Measurements from ENCODE around the gene LPIN2. TPM values are rescaled to one million over a fixed set of nuclear protein-coding genes. Genes with fewer than 3 reads are reported as not detected.

The LPIN2 gene
- total and polyA plus RNA-seq, 2 experiments from 2014 or later, result 19.5 to 33.9 TPM

- Histone ChIP-seq H3K4me2 (ENCODE audit: unreplicated experiment) (no peak overlapping the region), H3K4me3 (no peak overlapping the region), H3K4me1 (ENCODE audit: insufficient read depth) (peaks cover 23% of the 10 kb centered on the region), H3K9me3 (ENCODE audit: low read depth) (no peaks in the 10 kb centered on the region), H3K36me3 (ENCODE audit: low read depth) (no peaks in the 10 kb centered on the region), H4K20me1 (ENCODE audit: insufficient read depth) (no peaks in the 10 kb centered on the region), H2AFZ (0 out of 2 replicates have a peak overlapping the region, but pooled peaks have one; percentile 49), H3F3A (ENCODE audit: insufficient read depth) (peaks cover 29% of the 10 kb centered on the region), H3K27ac (no peak overlapping the region), H3K9ac (no peak overlapping the region), H3K27me3 (replicated peaks; ENCODE audit: insufficient read depth) (no peaks in the 10 kb centered on the region), H3K79me2 (ENCODE audit: insufficient read depth) (peaks cover 7% of the 10 kb centered on the region), H3K9me2 (ENCODE audit: insufficient read depth) (no peaks in the 10 kb centered on the region)
- no peak for TF ChIP-seq EZH2phosphoT487 (IDR thresholded peaks at IDR 0.05; ENCODE audit: insufficient read depth, low read depth)
- TF ChIP-seq EZH2 (IDR thresholded peaks at IDR 0.05; ENCODE audit: insufficient read depth, poor library complexity, severe bottlenecking), result no peak
- WGBS, 2 experiments (ENCODE audit: low coverage in 1 of 2, low lambda C conversion rate in 2 of 2, missing lambda C conversion rate in 2 of 2), result 96% methylated on average over 3 of the region's 3 CpGs
- no peak for DNase-seq
- in situ Hi-C loops (cut with MboI), result no loop called here
Observed at GRCh38 chr18:3016585-3017297, 3.8 kb upstream of the LPIN2 start.

- Histone ChIP-seq H3K4me3 (no peak overlapping the region), H2AFZ (no peak overlapping the region), H3K4me2 (ENCODE audit: unreplicated experiment) (no peak overlapping the region), H3K79me2 (ENCODE audit: insufficient read depth) (peaks cover 16% of the 10 kb centered on the region), H3K9ac (no peak overlapping the region), H4K20me1 (ENCODE audit: insufficient read depth) (no peaks in the 10 kb centered on the region), H3K27ac (no peak overlapping the region; the same call in 1 of the 2 replicates), H3F3A (ENCODE audit: insufficient read depth) (peaks cover 29% of the 10 kb centered on the region), H3K36me3 (ENCODE audit: low read depth) (no peaks in the 10 kb centered on the region), H3K9me3 (ENCODE audit: low read depth) (no peaks in the 10 kb centered on the region), H3K27me3 (replicated peaks; ENCODE audit: insufficient read depth) (no peaks in the 10 kb centered on the region), H3K4me1 (ENCODE audit: insufficient read depth) (peaks cover 30% of the 10 kb centered on the region), H3K9me2 (ENCODE audit: insufficient read depth) (no peaks in the 10 kb centered on the region)
- WGBS, 2 experiments (ENCODE audit: low coverage in 1 of 2, low lambda C conversion rate in 2 of 2, missing lambda C conversion rate in 2 of 2), result 91 to 92% methylated on average over 4 of the region's 4 CpGs
- DNase-seq, result no peak
- in situ Hi-C loops (cut with MboI), result no loop called here
- TF ChIP-seq EZH2phosphoT487 (IDR thresholded peaks at IDR 0.05; ENCODE audit: insufficient read depth, low read depth) (no peak), EZH2 (IDR thresholded peaks at IDR 0.05; ENCODE audit: insufficient read depth, poor library complexity, severe bottlenecking) (no peak)
Observed at GRCh38 chr18:3015851-3016250, 2.9 kb upstream of the LPIN2 start.

DNA sequence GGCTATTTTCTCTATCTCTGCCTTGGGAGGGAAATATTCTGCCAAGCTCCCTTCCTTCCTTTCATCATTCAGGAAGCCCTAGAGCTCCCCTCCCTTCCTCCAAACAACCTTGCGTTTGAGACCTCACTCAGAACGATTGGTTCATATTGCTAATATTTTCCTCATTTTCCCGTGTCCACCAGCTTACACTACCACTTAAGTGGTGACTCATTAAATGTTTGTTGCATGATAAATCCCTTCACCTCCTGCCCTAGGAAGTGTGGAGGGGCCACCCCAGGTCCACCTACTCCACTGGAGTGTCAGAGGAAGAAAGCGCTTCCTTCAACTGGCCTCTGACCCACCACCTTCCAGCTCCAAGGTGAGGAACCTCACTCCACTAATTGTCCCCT lies 2.3 kb upstream of the LPIN2 start:
- Histone ChIP-seq H3K9ac (peak overlapping the region; percentile 68), H3K79me2 (ENCODE audit: insufficient read depth) (peaks cover 22% of the 10 kb centered on the region), H3K9me3 (ENCODE audit: low read depth) (no peaks in the 10 kb centered on the region), H3K27ac (peak overlapping the region; percentile 88), H3K4me2 (ENCODE audit: unreplicated experiment) (peak overlapping the region; percentile 69), H3K9me2 (ENCODE audit: insufficient read depth) (no peaks in the 10 kb centered on the region), H3K36me3 (ENCODE audit: low read depth) (no peaks in the 10 kb centered on the region), H2AFZ (peak overlapping the region; percentile 83), H3F3A (ENCODE audit: insufficient read depth) (peaks cover 29% of the 10 kb centered on the region), H3K4me3 (peak overlapping the region; percentile 20; the same call in 1 of the 2 replicates), H4K20me1 (ENCODE audit: insufficient read depth) (no peaks in the 10 kb centered on the region), H3K27me3 (replicated peaks; ENCODE audit: insufficient read depth) (no peaks in the 10 kb centered on the region), H3K4me1 (ENCODE audit: insufficient read depth) (peaks cover 30% of the 10 kb centered on the region)
- in situ Hi-C loops (cut with MboI), result no loop called here
- WGBS, 2 experiments (ENCODE audit: low coverage in 1 of 2, low lambda C conversion rate in 2 of 2, missing lambda C conversion rate in 2 of 2), result 17 to 18% methylated on average over 4 of the region's 4 CpGs
- peak; percentile 89 for DNase-seq
- TF ChIP-seq EZH2phosphoT487 (IDR thresholded peaks at IDR 0.05; ENCODE audit: insufficient read depth, low read depth) (no peak), EZH2 (IDR thresholded peaks at IDR 0.05; ENCODE audit: insufficient read depth, poor library complexity, severe bottlenecking) (no peak)

DNA sequence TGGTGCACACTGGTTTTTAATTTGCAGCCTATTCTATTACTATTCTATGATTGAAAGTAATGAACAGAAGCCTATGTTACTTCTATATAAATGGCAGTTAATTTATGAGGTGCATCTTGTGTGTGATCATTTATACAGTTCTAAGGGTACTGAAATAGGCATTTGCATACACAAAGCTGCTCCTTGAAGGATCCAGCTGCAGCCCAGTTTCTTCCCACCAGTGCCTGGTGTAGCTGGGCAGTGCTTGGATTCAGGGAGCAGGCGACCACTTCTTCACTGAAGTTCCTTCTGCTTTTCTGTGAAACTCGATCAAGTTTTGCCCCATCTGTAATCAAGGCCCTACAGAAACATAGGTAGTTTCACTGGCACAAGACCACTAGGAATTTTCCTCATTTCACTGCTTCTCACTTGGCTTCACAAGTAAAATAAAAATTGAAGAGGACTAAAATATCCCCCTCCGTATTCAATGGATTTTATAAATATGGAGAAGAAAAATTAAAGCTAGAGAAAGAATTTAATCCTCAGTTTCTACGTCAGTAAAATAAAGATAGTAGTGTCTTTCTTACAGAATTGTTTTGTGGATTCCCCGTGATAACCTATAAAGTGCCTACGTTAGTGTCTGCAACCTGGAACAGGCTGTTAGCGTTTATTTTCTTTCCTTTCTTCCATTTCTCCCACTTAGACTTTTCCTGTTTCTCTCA lies 1.7 kb upstream of the LPIN2 start:
- no peaks in the 10 kb centered on the region for H4K20me1 ChIP-seq (ENCODE audit: insufficient read depth)
- H3K9me2 ChIP-seq (ENCODE audit: insufficient read depth), result no peaks in the 10 kb centered on the region
- H2AFZ ChIP-seq, result peak overlapping the region; percentile 83
- H3K4me3 ChIP-seq, result peak overlapping the region; percentile 20; the same call in 1 of the 2 replicates
- peaks cover 30% of the 10 kb centered on the region for H3K4me1 ChIP-seq (ENCODE audit: insufficient read depth)
- peak; percentile 48 for DNase-seq
- peaks cover 28% of the 10 kb centered on the region for H3K79me2 ChIP-seq (ENCODE audit: insufficient read depth)
- no peaks in the 10 kb centered on the region for H3K36me3 ChIP-seq (ENCODE audit: low read depth)
- peak overlapping the region; percentile 68 for H3K9ac ChIP-seq
- WGBS, 2 experiments (ENCODE audit: low coverage in 1 of 2, low lambda C conversion rate in 2 of 2, missing lambda C conversion rate in 2 of 2), result 38 to 41% methylated on average over 7 of the region's 7 CpGs
- H3K27ac ChIP-seq, result peak overlapping the region; percentile 88
- peaks cover 29% of the 10 kb centered on the region for H3F3A ChIP-seq (ENCODE audit: insufficient read depth)
- H3K27me3 ChIP-seq (replicated peaks; ENCODE audit: insufficient read depth), result no peaks in the 10 kb centered on the region
- in situ Hi-C loops (cut with MboI), result no loop called here
- no peaks in the 10 kb centered on the region for H3K9me3 ChIP-seq (ENCODE audit: low read depth)
- TF ChIP-seq EZH2 (IDR thresholded peaks at IDR 0.05; ENCODE audit: insufficient read depth, poor library complexity, severe bottlenecking), result no peak
- TF ChIP-seq EZH2phosphoT487 (IDR thresholded peaks at IDR 0.05; ENCODE audit: insufficient read depth, low read depth), result no peak
- H3K4me2 ChIP-seq (ENCODE audit: unreplicated experiment), result peak overlapping the region; percentile 69
